ENCODE measurements around the gene SSC4D. TPM values are rescaled to one million over a fixed set of nuclear protein-coding genes. Genes with fewer than 3 reads are reported as not detected.

SSC4D gene
- total and polyA plus RNA-seq, 9 of the 15 experiments (the other 6 are each of a cell fraction or from before 2014, with no cell fraction given): 0.06 to 1.1 (median 0.85) TPM; not detected in 1

GRCh38 chr7:76371396-76371795, 38.1 kb downstream of the SSC4D start:
- H4K20me1 ChIP-seq (replicated peaks; ENCODE audit: control insufficient read depth, insufficient read depth, low read length): no peaks in the 10 kb centered on the region
- H3K36me3 ChIP-seq (ENCODE audit: control insufficient read depth, insufficient read depth, low read length): no peaks in the 10 kb centered on the region
- ChIA-PET POLR2A (interaction anchor here (0.6 to 5.2 kb wide), 3 partner anchors 12 to 560 kb away, joined by 3 to 24 read pairs (median 3); partner anchors contain the start of gene YWHAG), CTCF (ENCODE audit: low intra/inter-chr PET ratio) (no interaction called here)
- H2AFZ ChIP-seq (ENCODE audit: low read depth, low read length): no peak overlapping the region
- intact Hi-C loops (cut with micrococcal nuclease) (no loop called here), in situ Hi-C loops (cut with MboI) (no loop called here)
- H3K4me2 ChIP-seq (ENCODE audit: insufficient read depth, low read length): no peak overlapping the region
- no peak for ATAC-seq
- no peaks in the 10 kb centered on the region for H3K9me1 ChIP-seq (ENCODE audit: control insufficient read depth, insufficient read depth, low read length)
- no peak overlapping the region for H3K4me3 ChIP-seq
- H3K27me3 ChIP-seq (ENCODE audit: control insufficient read depth in 2 of 2, insufficient read depth in 2 of 2, low read length in 2 of 2): no peaks in the 10 kb centered on the region
- peaks cover 30 to 50% of the 10 kb centered on the region in 2 experiments for H3K4me1 ChIP-seq (replicated peaks in 1 of 2; ENCODE audit: control insufficient read depth in 2 of 2, insufficient read depth in 2 of 2, low read length in 2 of 2)
- 94% methylated on average over 3 of the region's 3 CpGs for WGBS (ENCODE audit: insufficient coverage, low coverage, missing lambda C conversion rate)
- DNase-seq (ENCODE audit: extremely low read depth in 1 of 4, low spot score in 3 of 4): no peak
- H3K9ac ChIP-seq (ENCODE audit: insufficient read depth in 1 of 2, low read depth in 2 of 2, low read length in 2 of 2): peak overlapping the region in 1 of 2 experiments; percentile 63; a peak in 2 of 4 replicates
- H3K79me2 ChIP-seq (ENCODE audit: control insufficient read depth, insufficient read depth, low read length): 0 out of 3 replicates have a peak, but pooled peaks cover 2% of the 10 kb centered on the region
- BruUV-seq (replicated peaks): no TSS peak
- FAIRE-seq: peak; percentile 19
- no peaks in the 10 kb centered on the region for H3K9me3 ChIP-seq (replicated peaks; ENCODE audit: control insufficient read depth, insufficient read depth, low read depth, low read length)
- H3K27ac ChIP-seq (ENCODE audit: extremely low read depth, low read depth, low read length): no peak overlapping the region
- TF ChIP-seq ZNF316 (IDR thresholded peaks at IDR 0.05): peak; percentile 8; the same call in 1 of the 2 replicates
- TF ChIP-seq SMAD1 (IDR thresholded peaks at IDR 0.05; ENCODE audit: low read depth, low read length, partially characterized antibody): no peak
- TF ChIP-seq MAFG (tag; conservative IDR thresholded peaks at IDR 0.05): peak; percentile 63
- peak; percentile 66 for TF ChIP-seq NFE2 (IDR thresholded peaks at IDR 0.05; ENCODE audit: low read depth)

GRCh38 chr7:76369018-76369417, 40.5 kb downstream of the SSC4D start:
- no peaks in the 10 kb centered on the region for H3K27me3 ChIP-seq (ENCODE audit: control insufficient read depth in 2 of 2, insufficient read depth in 2 of 2, low read length in 2 of 2)
- peaks cover 48 to 58% of the 10 kb centered on the region in 2 experiments for H3K4me1 ChIP-seq (replicated peaks in 1 of 2; ENCODE audit: control insufficient read depth in 2 of 2, insufficient read depth in 2 of 2, low read length in 2 of 2)
- no peak for ATAC-seq
- H3K9ac ChIP-seq (ENCODE audit: insufficient read depth in 1 of 2, low read depth in 2 of 2, low read length in 2 of 2): peak overlapping the region in 1 of 2 experiments; percentile 81; a peak in 2 of 4 replicates
- 0 out of 3 replicates have a peak, but pooled peaks cover 2% of the 10 kb centered on the region for H3K79me2 ChIP-seq (ENCODE audit: control insufficient read depth, insufficient read depth, low read length)
- no peaks in the 10 kb centered on the region for H4K20me1 ChIP-seq (replicated peaks; ENCODE audit: control insufficient read depth, insufficient read depth, low read length)
- WGBS (ENCODE audit: insufficient coverage, low coverage, missing lambda C conversion rate): 48% methylated on average over 6 of the region's 6 CpGs
- no TSS peak for BruUV-seq (replicated peaks)
- H3K27ac ChIP-seq (ENCODE audit: extremely low read depth, low read depth, low read length): no peak overlapping the region
- FAIRE-seq: no peak
- no peaks in the 10 kb centered on the region for H3K9me3 ChIP-seq (replicated peaks; ENCODE audit: control insufficient read depth, insufficient read depth, low read depth, low read length)
- no peaks in the 10 kb centered on the region for H3K9me1 ChIP-seq (ENCODE audit: control insufficient read depth, insufficient read depth, low read length)
- peak overlapping the region; percentile 75 for H2AFZ ChIP-seq (ENCODE audit: low read depth, low read length)
- no peak for DNase-seq (ENCODE audit: extremely low read depth in 1 of 4, low spot score in 3 of 4)
- no peaks in the 10 kb centered on the region for H3K36me3 ChIP-seq (ENCODE audit: control insufficient read depth, insufficient read depth, low read length)
- no peak overlapping the region for H3K4me3 ChIP-seq
- CTCF ChIA-PET (ENCODE audit: low intra/inter-chr PET ratio): no interaction called here
- in situ Hi-C loops (cut with MboI) (no loop called here), intact Hi-C loops (cut with micrococcal nuclease) (no loop called here)
- no peak overlapping the region for H3K4me2 ChIP-seq (ENCODE audit: insufficient read depth, low read length)
- POLR2A ChIA-PET: interaction anchor here (0.8 to 5.2 kb wide), 4 partner anchors 9 to 19 kb away, joined by 3 to 24 read pairs (median 6); partner anchors contain the start of gene YWHAG
- TF ChIP-seq NFE2 (IDR thresholded peaks at IDR 0.05; ENCODE audit: low read depth): peak; percentile 28; the same call in 1 of the 2 replicates
- peak; percentile 33; the same call in 1 of the 2 replicates for TF ChIP-seq MAFK (IDR thresholded peaks at IDR 0.05; ENCODE audit: low read length)
- no peak for TF ChIP-seq MEIS2 (IDR thresholded peaks at IDR 0.05; ENCODE audit: partially characterized antibody)
- TF ChIP-seq ZNF398 (CRISPR knock-in tag; IDR thresholded peaks at IDR 0.05): no peak
- TF ChIP-seq ZNF316 (IDR thresholded peaks at IDR 0.05): peak; percentile 83
- TF ChIP-seq MAFF (IDR thresholded peaks at IDR 0.05; ENCODE audit: low read length): 0 out of 2 replicates have a peak, but pooled peaks have one; percentile 17
- TF ChIP-seq ATF6 (CRISPR knock-in tag; IDR thresholded peaks at IDR 0.05): no peak
- peak; percentile 84 for TF ChIP-seq C11orf30 (IDR thresholded peaks at IDR 0.05; ENCODE audit: low read depth)
- peak; percentile 51; the same call in 1 of the 2 replicates for TF ChIP-seq MAFG (tag; conservative IDR thresholded peaks at IDR 0.05)
- no peak for TF ChIP-seq SOX6 (IDR thresholded peaks at IDR 0.05)
- no peak for TF ChIP-seq ZNF175 (CRISPR knock-in tag; IDR thresholded peaks at IDR 0.05; ENCODE audit: low read depth)

Measured in K562 (cell line).